HepG2 (cell line): Measurements from ENCODE around the gene REEP6. TPM values are rescaled to one million over a fixed set of nuclear protein-coding genes. Genes with fewer than 3 reads are reported as not detected.

ENCODE experiments used
- ATAC-seq: fragments of 200-7000 bp; cut with Tn5 transposase; 3 replicates; pipeline ENCODE4 v1.9.1; 2020; ENCODE audit warnings: mild to moderate bottlenecking, moderate library complexity
- BruUV-seq: library from RNA; stranded (reverse); fragments of 400-500 nt; replicated peaks from 2 replicates; lab custom pipeline; 2021; lab: Mats Ljungman, UMichigan
- CTCF ChIA-PET: fragments of 300-600 bp; formaldehyde crosslinking; extraction: SDS; loops from one replicate; lab custom pipeline; 2021; ENCODE audit warnings: low total read pairs, inconsistent platforms, low intra/inter-chr PET ratio; lab: Yijun Ruan, JAX
- POLR2A ChIA-PET: fragments of 350-600 bp; sonication (Branson Sonifier 250); formaldehyde crosslinking; loops from one replicate; lab custom pipeline; 2020; ENCODE audit warnings: antibody characterized with exemption, inconsistent platforms; lab: Yijun Ruan, JAX
- DNase-seq: peaks from one replicate; pipeline ENCODE4 v3.0.0-alpha.2; 2015; ENCODE audit warnings: low spot score
- FAIRE-seq: peaks from 3 replicates; lab custom pipeline; 2011; peaks lifted over from hg19 to GRCh38; lab: Jason Lieb, UNC
- H2AFZ ChIP-seq: one replicate; pipeline ENCODE4 v1.6.1; 2011; ENCODE audit warnings: low read length, inconsistent platforms
- H3K27ac ChIP-seq: fragments of 300-600 bp; 3 replicates; pipeline ENCODE4 v1.8.0; 2011; ENCODE audit warnings: mixed run types, mild to moderate bottlenecking, mixed read lengths, low read length, inconsistent platforms; ENCODE audit not compliant: insufficient read depth; ENCODE audit errors: extremely low read length
- H3K27me3 ChIP-seq, 2 experiments: fragments of 200-600 bp in 1 of 2; 2 replicates in 1 of 2; 3 replicates in 1 of 2; pipeline versions ENCODE4 v1.6.0 to v1.8.0; 2011; ENCODE audit warnings: low read length in 2 of 2, mild to moderate bottlenecking in 2 of 2, moderate library complexity in 2 of 2, inconsistent platforms in 1 of 2; ENCODE audit not compliant: insufficient read depth in 2 of 2, control insufficient read depth in 1 of 2
- H3K36me3 ChIP-seq, 2 experiments: fragments of 200-600 bp in 1 of 2; replicated peaks in 1 of 2; 2 replicates in 1 of 2; 3 replicates in 1 of 2; pipeline versions ENCODE4 v1.5.1 to v1.8.0; 2011; ENCODE audit warnings: low read length in 2 of 2, inconsistent platforms in 1 of 2; ENCODE audit not compliant: insufficient read depth in 2 of 2, control insufficient read depth in 1 of 2
- H3K4me1 ChIP-seq: 2 replicates; pipeline ENCODE4 v1.5.1; 2012; ENCODE audit warnings: low read length, inconsistent platforms; ENCODE audit not compliant: insufficient read depth
- H3K4me2 ChIP-seq: 2 replicates; pipeline ENCODE4 v1.6.0; 2011; ENCODE audit warnings: low read depth, low read length, inconsistent platforms
- H3K4me3 ChIP-seq, 3 experiments: fragments of 200-600 bp in 1 of 3; sonication (generic), shearing (Covaris generic) in 1 of 3; replicated peaks in 1 of 3; 2 replicates each; pipeline ENCODE4 v1.5.1; 2011 to 2016; ENCODE audit warnings: low read length in 3 of 3, inconsistent platforms in 2 of 3, low read depth in 2 of 3, mild to moderate bottlenecking in 2 of 3, control low read depth in 1 of 3, mixed read lengths in 1 of 3; ENCODE audit not compliant: insufficient read depth in 1 of 3
- H3K79me2 ChIP-seq: one replicate; pipeline ENCODE4 v1.6.1; 2011; ENCODE audit warnings: low read length, inconsistent platforms; ENCODE audit not compliant: insufficient read depth
- H3K9ac ChIP-seq: 2 replicates; pipeline ENCODE4 v1.6.0; 2011; ENCODE audit warnings: mild to moderate bottlenecking, low read depth, low read length, inconsistent platforms; ENCODE audit not compliant: insufficient read depth
- H3K9me3 ChIP-seq: 2 replicates; pipeline ENCODE4 v1.5.1; 2012; ENCODE audit warnings: mild to moderate bottlenecking, low read length
- H4K20me1 ChIP-seq: 2 replicates; pipeline ENCODE4 v1.6.0; 2011; ENCODE audit warnings: inconsistent platforms, mild to moderate bottlenecking, low read length, moderate library complexity; ENCODE audit not compliant: insufficient read depth
- AGO2 ChIP-seq: fragments of 200-400 bp; formaldehyde crosslinking; optimal IDR thresholded peaks from 2 replicates; pipeline ENCODE3; 2017; ENCODE audit warnings: mild to moderate bottlenecking, low read depth, low read length, moderate library complexity
- KDM2A ChIP-seq: sonication (generic); formaldehyde crosslinking; IDR thresholded peaks from 2 replicates; pipeline ENCODE4 v1.4.0; 2020; ENCODE audit warnings: low read depth, missing genetic modification reagents, borderline replicate concordance
- POLR2G ChIP-seq: fragments of 200-400 bp; formaldehyde crosslinking; IDR thresholded peaks from 2 replicates; pipeline ENCODE4 v1.6.1; 2018; ENCODE audit warnings: mild to moderate bottlenecking, low read depth, low read length, moderate library complexity
- THAP11 ChIP-seq: IDR thresholded peaks from 2 replicates; pipeline ENCODE4 v1.6.1; 2016; ENCODE audit warnings: missing biosample characterization, missing genetic modification reagents
- TRAFD1 ChIP-seq: sonication (generic); formaldehyde crosslinking; IDR thresholded peaks from 2 replicates; pipeline ENCODE4 v1.5.1; 2020; ENCODE audit warnings: missing genetic modification reagents, mild to moderate bottlenecking, borderline replicate concordance
- ZMAT5 ChIP-seq: sonication (generic); formaldehyde crosslinking; IDR thresholded peaks from 2 replicates; pipeline ENCODE4 v1.5.0; 2020; ENCODE audit warnings: mild to moderate bottlenecking, low read depth, missing genetic modification reagents, borderline replicate concordance
- ZNF326 ChIP-seq: sonication (generic); formaldehyde crosslinking; IDR thresholded peaks from 2 replicates; pipeline ENCODE4 v1.4.0; 2020; ENCODE audit warnings: missing genetic modification reagents, borderline replicate concordance
- ZNF354B ChIP-seq: sonication (generic); formaldehyde crosslinking; IDR thresholded peaks from 2 replicates; pipeline ENCODE4 v1.8.0; 2022; ENCODE audit warnings: mild to moderate bottlenecking, missing genetic modification reagents
- ZNF768 ChIP-seq: sonication (generic); formaldehyde crosslinking; IDR thresholded peaks from 2 replicates; pipeline ENCODE4 v1.4.0; 2020; ENCODE audit warnings: missing genetic modification reagents
- whole genome bisulfite sequencing: methylation state at CpG from one replicate; pipeline ENCODE4 v1.1.6; 2017; ENCODE audit warnings: low lambda C conversion rate; 5-methylcytosine and 5-hydroxymethylcytosine counted together
- in situ Hi-C: cut with HindIII; loops from 2 replicates; pipeline ENCODE4 v1.10.0; 2017; ENCODE audit warnings: low pct_unique_long_range_greater_than_20kb; ENCODE audit not compliant: extremely low pct_ligation_motif_present
- intact Hi-C: fragments of 100-400 bp; cut with micrococcal nuclease; formaldehyde crosslinking; loops from one replicate; pipeline ENCODE4 v1.10.0; 2022; ENCODE audit not compliant: unreplicated experiment
- polyA plus RNA-seq, 8 experiments: library from polyadenylated mRNA; depleted of rRNA in 3 of 8; stranded (reverse) in 7 of 8; unstranded in 1 of 8; fragments of >200 nt; fragmentation: Illumina TruSeq in 4 of 8; extraction: Trizol in 4 of 8; gene quantifications; 2 replicates each; pipeline versions ENCODE4 v1.2.1 to v1.2.3, GENCODE V29; 2011 to 2016; ENCODE audit warnings: low read depth in 4 of 8, missing spikeins in 1 of 8, mixed read lengths in 1 of 8; ENCODE audit not compliant: insufficient read depth in 1 of 8
- total RNA-seq, 5 experiments: library from RNA; depleted of rRNA; stranded (reverse); fragments of >200 nt; fragmentation: Illumina TruSeq; extraction: Trizol; gene quantifications; 2 replicates each; pipeline ENCODE4 v1.2.3, GENCODE V29; 2016; ENCODE audit warnings: low read depth in 1 of 5
- TF ChIP-seq, protein P1 (sequence below): sonication (generic); formaldehyde crosslinking; conservative IDR thresholded peaks from 2 replicates; pipeline ENCODE4 v1.4.0; 2020; ENCODE audit warnings: missing genetic modification reagents

Gene REEP6
- total and polyA plus RNA-seq, 2 of the 13 experiments (the other 11 are each of a cell fraction or from before 2014, with no cell fraction given): 10.0 to 28.8 TPM

DNA sequence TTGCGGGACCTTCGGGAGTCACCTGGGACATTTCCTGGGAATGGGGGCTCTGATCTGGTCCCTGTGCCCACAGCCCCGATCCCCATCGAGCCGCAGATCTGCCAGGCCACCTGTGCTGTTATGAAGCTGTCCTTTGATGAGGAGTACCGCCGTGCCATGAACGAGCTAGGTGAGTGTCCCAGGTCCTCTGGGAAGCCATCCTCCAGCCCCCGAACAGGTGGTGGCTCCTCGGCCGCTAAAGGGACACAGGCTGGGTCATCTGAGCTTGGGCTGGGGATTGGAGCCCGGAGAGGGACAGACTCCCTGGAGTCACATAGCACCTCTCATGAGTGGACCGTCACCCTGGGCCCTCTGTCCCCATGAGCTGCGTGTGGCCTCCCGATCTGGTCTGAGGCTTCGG is 33.1 kb upstream of the REEP6 start:
- Histone ChIP-seq H3K27ac (no peak overlapping the region), H2AFZ (no peak overlapping the region), H4K20me1 (peaks cover 5% of the 10 kb centered on the region; the same call in 1 of the 2 replicates), H3K4me2 (no peak overlapping the region), H3K9me3 (no peaks in the 10 kb centered on the region), H3K4me3 (no peak overlapping the region), H3K27me3 (peaks cover 1 to 38% of the 10 kb centered on the region in 2 experiments; a peak in 4 of 5 replicates), H3K9ac (no peak overlapping the region), H3K79me2 (no peaks in the 10 kb centered on the region), H3K36me3 (no peaks in the 10 kb centered on the region), H3K4me1 (peaks cover 50% of the 10 kb centered on the region)
- 0 out of 2 replicates have a peak, but pooled peaks have one; percentile 16 for TF ChIP-seq ZNF354B
- TF ChIP-seq, protein P1, sequence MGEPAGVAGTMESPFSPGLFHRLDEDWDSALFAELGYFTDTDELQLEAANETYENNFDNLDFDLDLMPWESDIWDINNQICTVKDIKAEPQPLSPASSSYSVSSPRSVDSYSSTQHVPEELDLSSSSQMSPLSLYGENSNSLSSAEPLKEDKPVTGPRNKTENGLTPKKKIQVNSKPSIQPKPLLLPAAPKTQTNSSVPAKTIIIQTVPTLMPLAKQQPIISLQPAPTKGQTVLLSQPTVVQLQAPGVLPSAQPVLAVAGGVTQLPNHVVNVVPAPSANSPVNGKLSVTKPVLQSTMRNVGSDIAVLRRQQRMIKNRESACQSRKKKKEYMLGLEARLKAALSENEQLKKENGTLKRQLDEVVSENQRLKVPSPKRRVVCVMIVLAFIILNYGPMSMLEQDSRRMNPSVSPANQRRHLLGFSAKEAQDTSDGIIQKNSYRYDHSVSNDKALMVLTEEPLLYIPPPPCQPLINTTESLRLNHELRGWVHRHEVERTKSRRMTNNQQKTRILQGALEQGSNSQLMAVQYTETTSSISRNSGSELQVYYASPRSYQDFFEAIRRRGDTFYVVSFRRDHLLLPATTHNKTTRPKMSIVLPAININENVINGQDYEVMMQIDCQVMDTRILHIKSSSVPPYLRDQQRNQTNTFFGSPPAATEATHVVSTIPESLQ: no peak
- TF ChIP-seq ZMAT5: no peak
- TF ChIP-seq ZNF326 (CRISPR knock-in tag): 0 out of 2 replicates have a peak, but pooled peaks have one; percentile 29
- no peak for TF ChIP-seq THAP11 (CRISPR knock-in tag)
- TF ChIP-seq ZNF768 (CRISPR knock-in tag): peak; percentile 40; the same call in 1 of the 2 replicates
- peak; percentile 59 for TF ChIP-seq AGO2
- TF ChIP-seq KDM2A: peak; percentile 64; the same call in 1 of the 2 replicates
- no peak for TF ChIP-seq TRAFD1 (CRISPR knock-in tag)
- TF ChIP-seq POLR2G: peak; percentile 58; the same call in 1 of the 2 replicates
- in situ Hi-C loops (loop anchor here (5.0 kb wide), 1 partner anchor 54 kb away; the partner anchor contains the start of gene ADAMTSL5), intact Hi-C loops (no loop called here)
- ATAC-seq (no peak), FAIRE-seq (no peak), DNase-seq (no peak)
- POLR2A ChIA-PET: no interaction called here
- CTCF ChIA-PET: no interaction called here
- WGBS: 57% methylated on average over 4 of the region's 16 CpGs
- no TSS peak for BruUV-seq
